SH-SY5Y (cell line): ENCODE data around the gene FARP2.

Source experiments
- GATA2 ChIP-seq: IDR thresholded peaks from 2 replicates; pipeline ENCODE4 v1.6.1; 2011; ENCODE audit warnings: mild to moderate bottlenecking, low read depth, low read length
- GATA3 ChIP-seq: IDR thresholded peaks from 2 replicates; pipeline ENCODE4 v1.6.1; 2011; ENCODE audit warnings: low read depth, mild to moderate bottlenecking, low read length, moderate library complexity

DNA sequence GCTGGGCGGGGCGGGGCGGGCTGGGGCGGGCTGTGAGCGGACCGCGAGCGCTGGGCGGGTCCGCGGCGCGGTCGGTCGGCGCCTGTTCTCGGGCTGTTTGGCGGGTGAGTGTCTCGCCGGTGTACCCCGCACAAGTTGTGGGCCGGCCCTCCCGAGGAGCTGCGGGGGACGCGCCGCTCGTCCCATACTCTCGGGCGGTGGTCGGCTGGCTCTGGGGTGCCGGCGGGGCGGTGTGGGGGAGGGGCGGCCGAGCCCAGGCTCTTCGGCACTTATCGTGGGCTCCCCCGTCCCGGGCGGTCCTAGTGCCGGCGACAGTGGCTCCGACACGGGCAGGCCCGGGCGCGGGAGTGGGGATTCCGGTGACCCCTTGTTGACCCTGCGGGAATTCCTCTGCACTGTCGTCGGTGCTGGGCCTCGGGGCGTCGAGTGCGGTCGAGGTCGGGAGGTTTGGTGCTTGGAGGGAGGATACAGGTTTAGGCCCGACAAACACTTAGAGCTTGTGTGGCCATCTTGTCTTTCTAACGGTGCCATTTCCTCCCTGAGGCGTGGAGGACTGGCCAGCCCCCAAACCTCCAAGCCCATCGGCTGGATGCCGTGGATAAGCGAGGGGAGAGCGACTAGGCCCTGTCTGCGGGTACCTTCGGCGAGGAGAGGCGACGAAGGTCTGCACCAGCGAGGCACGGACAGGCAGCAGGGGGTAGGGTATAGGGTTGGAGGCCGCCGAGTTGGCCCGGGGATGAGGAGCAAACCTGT lies 40.0 kb upstream of the FARP2 start, which contains the start of gene SEPTIN2:
- TF ChIP-seq GATA3 (no peak), GATA2 (no peak)
